IMR-90 (cell line): ENCODE measurements around the gene LRPAP1.

Source experiments
- CEBPB ChIP-seq: IDR thresholded peaks from 2 replicates; pipeline ENCODE4 v1.6.1; 2012; ENCODE audit warnings: low read depth, low read length, improper control_type of control experiment
- CHD1 ChIP-seq: IDR thresholded peaks from 2 replicates; pipeline ENCODE4 v1.6.1; 2012; ENCODE audit warnings: low read depth, low read length, improper control_type of control experiment
- MAFK ChIP-seq: IDR thresholded peaks from 2 replicates; pipeline ENCODE4 v1.6.1; 2012; ENCODE audit warnings: low read depth, low read length, improper control_type of control experiment
- MXI1 ChIP-seq: IDR thresholded peaks from 2 replicates; pipeline ENCODE4 v1.6.1; 2012; ENCODE audit warnings: low read depth, mild to moderate bottlenecking, low read length, moderate library complexity, borderline replicate concordance
- POLR2A ChIP-seq: IDR thresholded peaks from 2 replicates; pipeline ENCODE4 v1.6.1; 2012; ENCODE audit warnings: mild to moderate bottlenecking, low read depth, low read length
- RAD21 ChIP-seq: IDR thresholded peaks from 2 replicates; pipeline ENCODE4 v1.6.1; 2012; ENCODE audit warnings: low read length, improper control_type of control experiment
- RFX5 ChIP-seq: IDR thresholded peaks from 2 replicates; pipeline ENCODE4 v1.8.0; 2012; ENCODE audit warnings: low read depth, mild to moderate bottlenecking, low read length, moderate library complexity
- TF ChIP-seq, protein P1 (sequence below): conservative IDR thresholded peaks from 2 replicates; pipeline ENCODE4 v1.5.1; 2012; ENCODE audit warnings: mild to moderate bottlenecking, low read depth, low read length, improper control_type of control experiment
- TF ChIP-seq, protein P2 (sequence below): fragments of 150-350 bp; IDR thresholded peaks from 2 replicates; pipeline ENCODE4 v1.6.1; 2017; ENCODE audit warnings: mild to moderate bottlenecking, antibody characterized with exemption, low read length, low read depth

DNA sequence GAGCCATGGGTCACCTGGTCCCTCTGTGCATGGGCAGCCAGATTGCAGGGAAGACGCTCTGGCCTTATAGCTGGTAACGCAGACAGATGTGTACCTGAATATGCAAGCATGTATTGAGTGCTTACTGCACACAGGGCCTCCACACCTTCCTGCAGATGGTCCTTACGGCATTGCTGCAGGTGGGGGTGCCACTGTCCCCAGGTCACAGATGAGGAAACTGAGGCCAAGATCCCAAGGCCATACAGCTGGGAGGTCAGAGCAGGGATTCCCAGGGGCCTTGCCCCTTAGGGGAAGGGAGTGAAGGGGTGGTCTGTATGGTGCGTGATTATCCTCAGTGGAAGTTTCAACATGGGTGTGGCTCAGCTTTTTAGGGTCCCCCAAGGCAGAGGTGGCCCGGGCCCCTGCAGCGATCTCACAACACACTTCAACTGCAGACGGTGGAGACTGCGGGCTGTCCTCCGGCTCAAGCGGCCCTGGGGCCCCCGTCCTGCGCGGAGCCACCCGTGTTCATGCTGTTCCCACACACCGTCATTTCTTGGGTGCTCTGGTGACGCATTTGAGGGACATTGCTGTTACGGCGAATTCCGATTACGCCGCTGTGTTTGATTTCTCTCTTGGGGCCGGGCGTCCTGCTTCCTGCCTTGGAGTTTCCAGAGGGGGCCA is 61.0 kb downstream of the LRPAP1 start:
- TF ChIP-seq, protein P1, sequence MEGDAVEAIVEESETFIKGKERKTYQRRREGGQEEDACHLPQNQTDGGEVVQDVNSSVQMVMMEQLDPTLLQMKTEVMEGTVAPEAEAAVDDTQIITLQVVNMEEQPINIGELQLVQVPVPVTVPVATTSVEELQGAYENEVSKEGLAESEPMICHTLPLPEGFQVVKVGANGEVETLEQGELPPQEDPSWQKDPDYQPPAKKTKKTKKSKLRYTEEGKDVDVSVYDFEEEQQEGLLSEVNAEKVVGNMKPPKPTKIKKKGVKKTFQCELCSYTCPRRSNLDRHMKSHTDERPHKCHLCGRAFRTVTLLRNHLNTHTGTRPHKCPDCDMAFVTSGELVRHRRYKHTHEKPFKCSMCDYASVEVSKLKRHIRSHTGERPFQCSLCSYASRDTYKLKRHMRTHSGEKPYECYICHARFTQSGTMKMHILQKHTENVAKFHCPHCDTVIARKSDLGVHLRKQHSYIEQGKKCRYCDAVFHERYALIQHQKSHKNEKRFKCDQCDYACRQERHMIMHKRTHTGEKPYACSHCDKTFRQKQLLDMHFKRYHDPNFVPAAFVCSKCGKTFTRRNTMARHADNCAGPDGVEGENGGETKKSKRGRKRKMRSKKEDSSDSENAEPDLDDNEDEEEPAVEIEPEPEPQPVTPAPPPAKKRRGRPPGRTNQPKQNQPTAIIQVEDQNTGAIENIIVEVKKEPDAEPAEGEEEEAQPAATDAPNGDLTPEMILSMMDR, result no peak
- TF ChIP-seq CEBPB, result no peak
- TF ChIP-seq RAD21, result no peak
- TF ChIP-seq POLR2A, result no peak
- TF ChIP-seq, protein P2, sequence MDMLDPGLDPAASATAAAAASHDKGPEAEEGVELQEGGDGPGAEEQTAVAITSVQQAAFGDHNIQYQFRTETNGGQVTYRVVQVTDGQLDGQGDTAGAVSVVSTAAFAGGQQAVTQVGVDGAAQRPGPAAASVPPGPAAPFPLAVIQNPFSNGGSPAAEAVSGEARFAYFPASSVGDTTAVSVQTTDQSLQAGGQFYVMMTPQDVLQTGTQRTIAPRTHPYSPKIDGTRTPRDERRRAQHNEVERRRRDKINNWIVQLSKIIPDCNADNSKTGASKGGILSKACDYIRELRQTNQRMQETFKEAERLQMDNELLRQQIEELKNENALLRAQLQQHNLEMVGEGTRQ, result no peak
- TF ChIP-seq MAFK, result no peak
- no peak for TF ChIP-seq RFX5
- no peak for TF ChIP-seq MXI1
- no peak for TF ChIP-seq CHD1
